ENCODE results near the gene CXXC5. TPM values are rescaled to one million over a fixed set of nuclear protein-coding genes. Genes with fewer than 3 reads are reported as not detected.
A peak's percentile ranks its signal among the peaks of the same experiment; 100 is the strongest.

CXXC5 gene
- total RNA-seq, 1 experiment from 2014 or later = 92.3 TPM

DNA sequence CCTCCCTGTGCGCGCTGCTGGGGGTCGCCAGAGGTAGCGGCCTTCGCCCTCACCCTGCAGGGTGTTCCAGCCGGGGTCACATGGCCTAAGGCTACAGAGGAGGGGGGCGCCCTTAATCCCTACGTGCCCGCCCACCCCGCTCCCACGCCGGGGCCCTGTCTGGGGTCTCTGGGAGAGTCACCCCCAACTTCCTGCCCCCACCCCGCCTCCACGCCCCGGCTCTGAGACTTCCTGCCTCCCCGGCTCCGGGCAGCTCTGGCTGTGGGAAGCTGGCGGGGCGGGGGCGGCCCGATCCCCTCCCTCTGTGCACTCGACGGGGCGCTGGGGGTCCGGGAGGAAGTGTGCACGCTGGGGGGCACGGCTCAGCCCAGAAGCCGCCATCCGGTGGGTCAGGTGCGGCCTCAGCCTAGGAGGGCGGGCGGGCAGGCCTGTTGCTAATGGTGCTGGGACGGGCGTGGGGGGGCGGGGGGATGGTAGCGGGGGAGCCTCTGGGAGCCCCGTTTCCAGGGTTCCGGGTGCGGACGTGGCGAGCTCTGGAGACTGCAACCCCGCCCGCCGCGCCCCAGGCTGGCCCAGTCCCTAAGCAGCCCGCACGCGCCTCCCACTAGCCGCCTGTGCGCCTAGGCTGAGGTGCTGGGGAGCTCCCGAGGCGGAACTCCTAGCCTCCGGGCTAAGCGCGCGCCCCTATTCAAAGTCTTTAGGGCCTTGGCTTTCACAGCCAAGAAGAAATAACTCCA is 61.6 kb downstream of the CXXC5 start:
- Histone ChIP-seq H3K36me3 (ENCODE audit: control insufficient read depth, insufficient read depth, low read length) (no peaks in the 10 kb centered on the region), H3K4me3 (ENCODE audit: low read depth, low read length) (peak overlapping the region; percentile 53), H3K27me3 (replicated peaks; ENCODE audit: control insufficient read depth, insufficient read depth, low read length) (no peaks in the 10 kb centered on the region), H3K4me1 (peaks cover 39% of the 10 kb centered on the region), H3K9me3 (no peaks in the 10 kb centered on the region)
- Mint-ChIP-seq H3K27ac (ENCODE audit: unreplicated experiment) (peak overlapping the region; percentile 88), H3K9me3 (ENCODE audit: unreplicated experiment) (no peaks in the 10 kb centered on the region), H3K27me3 (ENCODE audit: insufficient read depth, unreplicated experiment) (no peaks in the 10 kb centered on the region), H3K36me3 (ENCODE audit: insufficient read depth, unreplicated experiment) (peaks cover 15% of the 10 kb centered on the region), H3K4me1 (ENCODE audit: low read depth, unreplicated experiment) (peaks cover 23% of the 10 kb centered on the region), H3K4me3 (ENCODE audit: unreplicated experiment) (peak overlapping the region; percentile 75)
- BruUV-seq (replicated peaks) = no TSS peak
- POLR2A ChIA-PET = interaction anchor here (2.1 to 3.4 kb wide), 2 partner anchors 9 to 62 kb away, joined by 15 to 57 read pairs; partner anchors contain the start of gene CXXC5
- TF ChIP-seq, protein P1, sequence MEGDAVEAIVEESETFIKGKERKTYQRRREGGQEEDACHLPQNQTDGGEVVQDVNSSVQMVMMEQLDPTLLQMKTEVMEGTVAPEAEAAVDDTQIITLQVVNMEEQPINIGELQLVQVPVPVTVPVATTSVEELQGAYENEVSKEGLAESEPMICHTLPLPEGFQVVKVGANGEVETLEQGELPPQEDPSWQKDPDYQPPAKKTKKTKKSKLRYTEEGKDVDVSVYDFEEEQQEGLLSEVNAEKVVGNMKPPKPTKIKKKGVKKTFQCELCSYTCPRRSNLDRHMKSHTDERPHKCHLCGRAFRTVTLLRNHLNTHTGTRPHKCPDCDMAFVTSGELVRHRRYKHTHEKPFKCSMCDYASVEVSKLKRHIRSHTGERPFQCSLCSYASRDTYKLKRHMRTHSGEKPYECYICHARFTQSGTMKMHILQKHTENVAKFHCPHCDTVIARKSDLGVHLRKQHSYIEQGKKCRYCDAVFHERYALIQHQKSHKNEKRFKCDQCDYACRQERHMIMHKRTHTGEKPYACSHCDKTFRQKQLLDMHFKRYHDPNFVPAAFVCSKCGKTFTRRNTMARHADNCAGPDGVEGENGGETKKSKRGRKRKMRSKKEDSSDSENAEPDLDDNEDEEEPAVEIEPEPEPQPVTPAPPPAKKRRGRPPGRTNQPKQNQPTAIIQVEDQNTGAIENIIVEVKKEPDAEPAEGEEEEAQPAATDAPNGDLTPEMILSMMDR (IDR thresholded peaks at IDR 0.05; ENCODE audit: insufficient read depth in 1 of 2, low read depth in 1 of 2, low read length in 1 of 2, severe bottlenecking in 1 of 2, unreplicated experiment in 1 of 2) = no peak
- DNase-seq = peak; percentile 23 to 61
- intact Hi-C loops (cut with micrococcal nuclease; ENCODE audit: unreplicated experiment) = loop anchor here (1.0 to 2.0 kb wide), 2 partner anchors 8 to 37 kb away; no protein-coding TSS in a partner anchor
- CTCF ChIA-PET = interaction anchor here (0.9 to 3.0 kb wide), 3 partner anchors 9 to 56 kb away, joined by 3 to 37 read pairs (median 5); no protein-coding TSS in a partner anchor

DNA sequence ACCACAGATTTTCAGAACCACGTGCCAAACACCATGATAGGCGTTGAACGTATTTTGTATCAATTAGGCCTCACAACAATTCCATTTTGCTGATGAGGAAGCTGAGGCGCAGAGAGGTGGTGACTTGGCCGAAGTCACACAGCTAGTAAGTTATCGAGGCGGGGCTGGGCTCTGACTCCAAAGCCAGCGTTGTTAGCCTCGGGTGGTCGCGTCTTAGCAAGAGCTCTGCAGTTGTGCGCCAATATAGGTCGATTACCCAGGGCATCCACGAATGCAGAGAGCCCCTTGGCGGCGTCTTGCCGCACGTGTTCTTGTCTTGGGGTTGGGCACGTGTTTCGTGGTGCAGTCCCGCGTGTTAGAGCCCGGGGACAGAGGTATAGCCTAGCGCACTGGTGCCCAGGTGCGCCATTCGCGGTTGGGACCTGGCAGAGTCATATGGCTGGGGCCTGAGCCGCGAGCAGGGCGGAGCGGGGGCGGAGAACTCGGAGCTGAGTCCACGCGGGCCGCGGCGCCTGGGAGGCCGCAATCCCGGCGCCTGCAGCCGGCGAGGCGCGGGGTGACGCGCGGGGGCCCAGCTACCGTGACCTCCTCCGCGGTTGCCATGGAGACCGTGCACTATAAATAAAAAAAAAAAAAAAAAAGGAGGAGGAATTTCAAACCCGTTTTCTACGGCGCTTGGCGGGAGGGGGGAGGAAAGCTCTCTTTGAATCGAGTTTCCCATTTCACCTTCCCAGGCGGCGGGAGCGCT is 62.3 kb downstream of the CXXC5 start:
- ChIA-PET CTCF (interaction anchor here (0.5 to 3.0 kb wide), 13 partner anchors 9 to 594 kb away, joined by 3 to 37 read pairs (median 4); no protein-coding TSS in a partner anchor), POLR2A (interaction anchor here (0.6 to 3.4 kb wide), 7 partner anchors 9 to 84 kb away, joined by 3 to 57 read pairs (median 8); partner anchors contain the start of gene CXXC5)
- peak; percentile 74 to 77 for DNase-seq
- Histone ChIP-seq H3K9me3 (no peaks in the 10 kb centered on the region), H3K27me3 (replicated peaks; ENCODE audit: control insufficient read depth, insufficient read depth, low read length) (no peaks in the 10 kb centered on the region), H3K36me3 (ENCODE audit: control insufficient read depth, insufficient read depth, low read length) (no peaks in the 10 kb centered on the region), H3K4me3 (ENCODE audit: low read depth, low read length) (peak overlapping the region; percentile 53), H3K4me1 (peaks cover 39% of the 10 kb centered on the region)
- H3K4me1 Mint-ChIP-seq (ENCODE audit: low read depth, unreplicated experiment) = peaks cover 20% of the 10 kb centered on the region
- intact Hi-C loops (cut with micrococcal nuclease; ENCODE audit: unreplicated experiment) = loop anchor here (1.0 to 2.0 kb wide), 3 partner anchors 9 to 36 kb away; no protein-coding TSS in a partner anchor
- TF ChIP-seq, protein P1 (IDR thresholded peaks at IDR 0.05; ENCODE audit: insufficient read depth in 1 of 2, low read depth in 1 of 2, low read length in 1 of 2, severe bottlenecking in 1 of 2, unreplicated experiment in 1 of 2) = no peak
- no peaks in the 10 kb centered on the region for H3K27me3 Mint-ChIP-seq (ENCODE audit: insufficient read depth, unreplicated experiment)
- BruUV-seq (replicated peaks) = TSS peak; percentile 64
- H3K36me3 Mint-ChIP-seq (ENCODE audit: insufficient read depth, unreplicated experiment) = peaks cover 13% of the 10 kb centered on the region
- no peaks in the 10 kb centered on the region for H3K9me3 Mint-ChIP-seq (ENCODE audit: unreplicated experiment)
- H3K4me3 Mint-ChIP-seq (ENCODE audit: unreplicated experiment) = peak overlapping the region; percentile 75
- H3K27ac Mint-ChIP-seq (ENCODE audit: unreplicated experiment) = peak overlapping the region; percentile 88

Measured in Caco-2 (cell line).